HG03342 (cell line): Measurements from ENCODE around the gene BICD1.
A peak's percentile ranks its signal among the peaks of the same experiment; 100 is the strongest.

ENCODE experiments used
- ATAC-seq: cut with Tn5 transposase; IDR thresholded peaks from one replicate; pipeline ENCODE4 v1.9.1; 2021; ENCODE audit warnings: mild to moderate bottlenecking, moderate library complexity; ENCODE audit not compliant: unreplicated experiment

Gene BICD1

GRCh38 chr12:32100888-32101287, 5.8 kb upstream of the BICD1 start:
- no peak for ATAC-seq

GRCh38 chr12:32102234-32102633, 4.4 kb upstream of the BICD1 start:
- no peak for ATAC-seq

DNA sequence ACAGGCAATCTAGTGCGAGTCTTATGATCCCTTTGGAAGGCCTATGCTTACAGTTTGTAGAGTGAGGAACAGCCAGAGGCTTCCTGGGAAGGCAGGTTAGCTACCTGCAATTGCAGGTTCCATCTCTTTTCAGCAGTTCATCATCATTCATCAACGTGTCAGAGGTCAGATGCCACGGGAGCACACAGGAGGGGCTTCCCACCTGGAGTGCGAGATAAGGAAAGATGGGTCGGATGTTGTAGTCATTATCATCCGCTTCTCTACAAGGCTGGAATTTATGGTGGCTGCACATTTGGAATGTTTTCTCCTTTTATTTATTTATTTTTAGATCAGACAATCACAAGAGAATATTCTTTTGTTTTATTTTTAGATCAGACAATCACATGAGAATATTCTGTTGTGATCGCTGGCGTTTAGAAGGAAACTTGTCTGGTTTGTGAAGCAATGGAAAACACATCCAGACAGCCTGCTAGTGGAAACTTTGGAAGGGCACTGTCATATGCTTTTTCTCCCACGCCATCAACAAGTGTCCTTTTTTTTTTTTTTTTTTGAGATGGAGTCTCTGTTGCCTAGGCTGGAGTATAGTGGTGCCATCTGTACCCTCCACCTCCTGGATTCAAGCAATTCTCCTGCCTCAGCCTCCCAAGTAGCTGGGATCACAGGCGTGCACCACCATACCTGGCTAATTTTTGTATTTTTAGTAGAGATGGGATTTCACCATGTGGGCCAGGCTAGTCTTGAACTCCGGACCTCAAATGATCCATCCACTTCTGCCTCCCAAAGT, 1.9 kb upstream of the BICD1 start:
- no peak for ATAC-seq

GRCh38 chr12:32105986-32106516, 596 bp upstream of the BICD1 start:
- ATAC-seq, result no peak

GRCh38 chr12:32107359-32108267, 966 bp downstream of the BICD1 start:
- ATAC-seq, result peak; percentile 9

DNA sequence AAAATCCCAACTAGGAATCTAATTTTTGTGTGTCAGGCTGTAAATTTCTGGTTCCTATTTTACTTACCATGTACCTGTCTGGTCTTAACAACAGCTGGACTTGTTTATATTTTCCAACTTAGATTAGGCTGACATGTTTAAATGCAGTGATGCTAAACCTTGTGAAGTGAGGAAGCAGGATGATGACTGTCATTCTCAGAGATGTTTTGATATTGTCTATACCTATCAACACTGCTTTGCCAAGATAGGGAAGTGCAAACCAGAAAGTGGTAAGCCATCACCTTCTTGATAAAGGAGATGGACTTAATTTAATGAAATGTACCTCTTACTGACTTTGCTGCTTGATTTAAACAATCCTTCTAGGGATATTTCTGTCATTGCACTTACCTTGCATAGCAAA, 2.1 kb downstream of the BICD1 start:
- ATAC-seq, result no peak

DNA sequence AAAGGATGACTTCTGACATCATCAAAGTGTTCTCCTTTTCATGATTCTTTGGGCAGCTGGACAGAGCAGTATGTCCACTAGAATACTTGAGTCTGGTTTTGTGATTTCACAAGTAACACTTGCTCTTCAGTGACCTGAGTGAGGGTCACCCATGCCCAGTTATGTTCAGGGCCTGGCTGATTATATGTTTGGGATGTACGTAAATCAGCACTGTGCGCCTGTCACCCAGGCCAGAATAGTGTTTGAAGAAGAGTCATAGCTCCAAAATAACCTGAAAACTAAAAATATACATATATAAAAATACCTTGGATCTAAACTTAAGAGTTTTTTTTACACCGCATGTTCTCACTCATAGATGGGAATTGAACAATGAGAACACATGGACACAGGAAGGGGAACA, 3.8 kb downstream of the BICD1 start:
- no peak for ATAC-seq

DNA sequence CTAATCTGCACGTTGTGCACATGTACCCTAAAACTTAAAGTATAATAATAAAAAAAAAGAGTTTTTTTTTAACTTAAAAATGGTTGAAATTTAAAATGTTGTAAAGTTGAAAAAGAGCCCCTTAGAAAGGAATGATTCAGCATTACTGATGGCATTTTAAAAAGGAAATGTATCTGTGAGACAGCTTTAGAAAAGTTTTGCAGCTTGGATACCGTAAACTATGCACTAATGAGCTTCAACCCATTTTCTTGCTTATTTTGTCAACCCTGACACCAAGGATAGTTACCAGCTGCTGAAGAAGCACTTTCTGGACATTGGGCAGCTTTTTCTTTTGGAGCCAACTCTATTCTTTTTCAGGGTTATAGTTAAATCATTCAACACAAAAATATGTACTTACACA, 4.3 kb downstream of the BICD1 start:
- ATAC-seq, result no peak

GRCh38 chr12:32115404-32116104, 8.9 kb downstream of the BICD1 start:
- no peak for ATAC-seq

GRCh38 chr12:32116897-32117296, 10.2 kb downstream of the BICD1 start:
- ATAC-seq, result no peak

DNA sequence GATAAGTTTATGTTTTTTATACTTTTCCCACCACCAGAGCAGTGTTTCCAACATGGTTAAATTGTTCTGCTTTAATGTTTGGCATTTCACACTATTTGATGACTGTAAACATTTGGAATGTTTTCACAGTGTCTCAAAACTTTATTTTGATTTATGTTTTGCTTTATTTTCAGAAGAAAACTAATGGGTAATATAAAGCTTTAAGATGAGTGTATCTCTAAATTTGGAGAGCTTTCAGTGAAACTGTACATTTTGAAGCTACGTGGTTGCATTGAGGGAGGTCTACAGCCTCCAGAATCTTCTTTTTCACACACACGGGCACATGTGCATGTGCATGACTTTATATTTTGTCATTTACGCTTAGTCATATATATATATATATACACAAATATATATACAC, 10.7 kb downstream of the BICD1 start:
- ATAC-seq, result no peak

DNA sequence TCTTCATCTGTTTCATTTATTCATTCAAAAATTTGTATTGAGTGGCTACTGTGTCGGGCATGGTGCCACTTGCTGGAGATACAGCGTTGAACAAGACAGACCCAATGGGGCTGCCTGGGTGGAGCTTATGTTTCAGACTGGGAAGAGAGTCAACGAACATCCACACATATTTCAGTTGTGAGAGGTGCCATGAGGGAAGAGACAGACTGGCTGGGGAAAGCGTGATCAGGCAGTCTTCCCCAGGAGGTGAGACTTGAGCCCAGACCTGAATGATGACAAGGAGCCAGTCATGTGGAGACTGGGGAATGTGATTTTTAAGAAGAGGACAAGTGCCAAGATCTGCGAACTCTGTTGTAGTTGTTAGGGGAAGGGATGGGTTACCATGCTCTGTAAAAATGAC, 12.2 kb downstream of the BICD1 start:
- no peak for ATAC-seq

DNA sequence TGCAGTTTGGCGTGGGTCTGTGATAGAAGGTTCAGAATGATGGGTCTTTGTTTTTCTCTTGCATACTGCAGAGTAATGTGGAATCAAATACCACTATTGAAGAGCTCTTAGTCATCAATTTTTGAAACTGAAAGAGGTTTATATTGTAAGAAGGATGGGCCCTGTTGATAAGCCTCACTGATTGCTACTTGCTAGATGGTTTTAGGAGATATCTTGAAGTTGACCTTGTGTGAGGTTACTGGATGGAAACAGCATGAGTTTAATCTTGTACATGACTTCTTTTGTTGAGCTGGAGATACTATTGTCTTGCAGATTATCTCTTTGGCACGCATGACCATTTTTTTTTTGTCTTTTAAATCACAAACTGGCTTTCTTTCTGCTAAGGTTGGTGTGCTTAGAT, 13.8 kb downstream of the BICD1 start:
- peak; percentile 84 for ATAC-seq

DNA sequence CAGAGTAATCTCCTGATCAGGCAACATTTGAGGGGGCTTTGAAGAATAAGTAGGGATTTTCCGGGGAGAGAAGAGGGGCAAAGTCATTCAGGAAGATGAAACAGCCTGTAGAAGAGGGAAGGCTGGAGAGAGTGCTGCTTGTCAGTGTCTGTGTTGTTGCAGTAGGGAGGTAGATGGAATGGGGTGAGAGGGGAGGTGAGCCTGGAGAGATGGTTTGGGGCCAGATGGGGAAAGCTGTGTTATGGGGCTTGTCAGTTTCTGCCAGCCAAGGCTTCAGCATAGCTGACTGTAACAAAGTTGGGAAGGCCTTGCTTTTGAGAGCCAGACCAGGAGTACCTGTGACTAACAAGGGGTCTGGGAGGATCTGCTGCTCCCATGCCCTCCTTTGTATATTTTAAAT, 18.0 kb downstream of the BICD1 start:
- ATAC-seq, result no peak

- no peak for ATAC-seq
These were observed 18.9 kb downstream of the BICD1 start for GRCh38 chr12:32125455-32126084.

DNA sequence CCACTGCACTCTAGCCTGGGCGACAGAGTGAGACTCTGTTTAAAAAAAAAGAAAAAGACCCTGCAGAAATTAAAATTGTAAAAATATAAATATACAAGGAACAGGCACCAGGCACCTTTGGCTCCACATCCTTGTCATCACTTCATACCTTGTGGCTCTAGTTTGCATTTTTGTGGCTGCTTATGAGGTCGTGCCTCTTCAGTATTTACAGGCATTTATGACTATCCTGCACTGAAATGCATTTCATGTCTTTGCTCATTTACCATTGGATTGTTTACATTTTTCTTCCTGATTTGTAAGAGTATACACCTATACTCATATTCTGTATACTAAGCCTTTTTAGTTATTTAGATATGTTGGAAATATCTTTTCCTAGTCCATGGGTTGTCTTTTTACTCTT, 20.1 kb downstream of the BICD1 start:
- no peak for ATAC-seq

- ATAC-seq, result no peak
These were observed 25.0 kb downstream of the BICD1 start for GRCh38 chr12:32131666-32132065.

- peak; percentile 60 for ATAC-seq
These were observed 27.6 kb downstream of the BICD1 start for GRCh38 chr12:32134101-32134888.

DNA sequence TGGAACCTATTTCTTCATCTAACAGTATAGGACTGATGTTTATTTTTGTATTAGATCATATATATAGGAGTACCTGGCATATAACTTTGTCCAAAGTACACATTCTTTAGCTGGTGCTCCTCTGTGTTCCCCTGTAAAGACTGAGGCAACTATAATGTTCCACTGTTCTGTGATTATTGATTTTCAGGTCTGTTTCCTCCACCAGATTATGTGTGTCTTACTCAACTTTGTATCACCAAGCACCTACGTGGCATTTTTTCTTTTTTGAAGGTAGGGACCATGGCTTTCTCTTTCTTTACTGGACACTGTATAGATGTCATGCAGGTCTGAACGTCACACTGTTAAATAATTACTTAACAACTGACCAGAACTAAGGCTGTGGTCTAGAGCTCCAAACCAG, 29.3 kb downstream of the BICD1 start:
- ATAC-seq, result no peak

DNA sequence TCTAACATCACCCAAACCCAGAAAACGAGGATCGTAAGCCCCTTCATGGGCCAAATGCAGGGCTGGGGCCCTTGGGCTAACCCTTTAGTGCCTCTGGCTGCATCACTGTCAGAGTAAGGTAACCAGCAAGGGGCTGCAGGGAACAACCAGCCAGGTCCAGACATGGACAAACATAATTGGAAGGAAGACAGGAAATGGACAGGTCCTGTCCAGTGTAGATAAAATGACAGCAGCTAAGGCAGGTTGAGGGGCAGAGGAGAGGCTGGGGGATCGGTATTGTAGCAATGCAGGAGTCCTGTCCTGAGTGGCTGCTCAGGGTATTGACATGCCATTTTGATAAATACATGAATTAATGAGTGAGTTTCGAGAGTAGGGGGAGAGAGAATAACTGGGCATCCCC, 29.8 kb downstream of the BICD1 start:
- ATAC-seq, result no peak
